Panc1 (cell line): Measurements from ENCODE around the gene MITF. TPM values are rescaled to one million over a fixed set of nuclear protein-coding genes. Genes with fewer than 3 reads are reported as not detected.

Experiments used
- ATAC-seq: fragments of 200-7000 bp; cut with Tn5 transposase; 2 replicates; pipeline ENCODE4 v1.9.1; 2020; ENCODE audit warnings: mild to moderate bottlenecking, moderate library complexity
- BruUV-seq: library from RNA; stranded (reverse); fragments of 400-500 nt; replicated peaks from 2 replicates; lab custom pipeline; 2021; lab: Mats Ljungman, UMichigan
- CTCF ChIA-PET: fragments of 300-600 bp; sonication (Branson Sonifier 250); formaldehyde crosslinking; loops from one replicate; lab custom pipeline; 2022; ENCODE audit warnings: antibody characterized with exemption; lab: Charles Lee
- POLR2A ChIA-PET: fragments of 300-600 bp; sonication (Branson Sonifier 250); formaldehyde crosslinking; loops from one replicate; lab custom pipeline; 2022; ENCODE audit warnings: antibody characterized with exemption; lab: Charles Lee
- DNase-seq: peaks from one replicate; pipeline ENCODE4 v3.0.0-alpha.2; 2010; ENCODE audit warnings: low read depth, low spot score
- H3K27ac ChIP-seq: 2 replicates; pipeline ENCODE4 v1.5.1; 2011; ENCODE audit warnings: mild to moderate bottlenecking, low read length, inconsistent platforms
- H3K27me3 ChIP-seq: fragments of 200-500 bp; sonication (Bioruptor generic); 2 replicates; pipeline ENCODE4 v1.6.0; 2014; ENCODE audit warnings: low read length, inconsistent platforms; ENCODE audit not compliant: control insufficient read depth, insufficient read depth
- H3K36me3 ChIP-seq: fragments of 200-500 bp; sonication (Bioruptor generic); 2 replicates; pipeline ENCODE4 v1.5.1; 2014; ENCODE audit warnings: inconsistent platforms, mild to moderate bottlenecking, low read length, moderate library complexity; ENCODE audit not compliant: control insufficient read depth, insufficient read depth
- H3K4me1 ChIP-seq: 2 replicates; pipeline ENCODE4 v1.5.1; 2011; ENCODE audit warnings: inconsistent platforms, mild to moderate bottlenecking, low read length, moderate library complexity; ENCODE audit not compliant: control insufficient read depth, insufficient read depth
- H3K4me3 ChIP-seq, 2 experiments: 2 replicates each; pipeline ENCODE4 v1.5.1; 2011 to 2012; ENCODE audit warnings: low read depth in 2 of 2, low read length in 2 of 2, mild to moderate bottlenecking in 2 of 2, inconsistent platforms in 1 of 2, moderate library complexity in 1 of 2
- H3K9me3 ChIP-seq: fragments of 200-500 bp; sonication (Bioruptor generic); 2 replicates; pipeline ENCODE4 v1.5.1; 2014; ENCODE audit warnings: low read depth, mild to moderate bottlenecking, inconsistent platforms, low read length, moderate library complexity; ENCODE audit not compliant: control insufficient read depth, insufficient read depth
- CTCF ChIP-seq: fragments of 450-650 bp; IDR thresholded peaks from 2 replicates; pipeline ENCODE4 v1.5.1; 2017; ENCODE audit warnings: mild to moderate bottlenecking
- POLR2AphosphoS5 ChIP-seq: IDR thresholded peaks from 2 replicates; pipeline ENCODE4 v1.6.1; 2012; ENCODE audit warnings: mild to moderate bottlenecking, low read depth, low read length, moderate library complexity
- REST ChIP-seq, 2 experiments: IDR thresholded peaks; 2 replicates each; pipeline ENCODE4 v1.6.1; 2011 to 2012; ENCODE audit warnings: low read depth in 2 of 2, control low read depth in 1 of 2, low read length in 1 of 2, mild to moderate bottlenecking in 1 of 2, moderate library complexity in 1 of 2; ENCODE audit not compliant: insufficient read depth in 1 of 2
- SIN3A ChIP-seq: IDR thresholded peaks from 2 replicates; pipeline ENCODE4 v1.6.1; 2012; ENCODE audit warnings: low read depth, mild to moderate bottlenecking, low read length, moderate library complexity, borderline replicate concordance; ENCODE audit not compliant: insufficient read depth
- TCF7L2 ChIP-seq: IDR thresholded peaks from 2 replicates; pipeline ENCODE4 v1.6.1; 2011; ENCODE audit warnings: mild to moderate bottlenecking, low read depth, low read length, inconsistent platforms
- in situ Hi-C: cut with HindIII; loops from 2 replicates; pipeline ENCODE4 v1.10.0; 2016; ENCODE audit warnings: low sequenced_read_pairs, low pct_unique_long_range_greater_than_20kb
- intact Hi-C: fragments of 100-400 bp; cut with micrococcal nuclease; formaldehyde crosslinking; loops from one replicate; pipeline ENCODE4 v1.10.0; 2022; ENCODE audit not compliant: unreplicated experiment
- total RNA-seq: library from RNA; stranded (reverse); gene quantifications from one replicate; pipeline ENCODE4 v1.2.1, GENCODE V29; 2021; ENCODE audit not compliant: unreplicated experiment

MITF gene
- total RNA-seq, 1 experiment from 2014 or later, result 10.8 TPM

- H3K27ac ChIP-seq, result no peak overlapping the region
- intact Hi-C loops, result no loop called here
- H3K9me3 ChIP-seq, result no peaks in the 10 kb centered on the region
- ATAC-seq (no peak), DNase-seq (no peak)
- H3K4me3 ChIP-seq, result no peak overlapping the region
- BruUV-seq, result no TSS peak
- no peak for TF ChIP-seq POLR2AphosphoS5
- no peak for TF ChIP-seq CTCF
- no peak for TF ChIP-seq SIN3A
- TF ChIP-seq TCF7L2, result no peak
- no peak for TF ChIP-seq REST (IDR thresholded peaks at IDR 0.05; ENCODE audit: insufficient read depth in 1 of 2, low read depth in 2 of 2, low read length in 1 of 2)
- no peaks in the 10 kb centered on the region for H3K36me3 ChIP-seq
- ChIA-PET CTCF (no interaction called here), POLR2A (no interaction called here)
- H3K4me1 ChIP-seq, result peaks cover 4% of the 10 kb centered on the region; the same call in 1 of the 2 replicates
- H3K27me3 ChIP-seq, result no peaks in the 10 kb centered on the region
- in situ Hi-C loops, result no loop called here
Observed at GRCh38 chr3:69864141-69864540, 124.9 kb downstream of the MITF start.

- no peak for DNase-seq
- no peak for ATAC-seq
- BruUV-seq, result no TSS peak
- Histone ChIP-seq H3K27ac (no peak overlapping the region), H3K27me3 (no peaks in the 10 kb centered on the region), H3K9me3 (no peaks in the 10 kb centered on the region), H3K36me3 (no peaks in the 10 kb centered on the region), H3K4me1 (peaks cover 4% of the 10 kb centered on the region; the same call in 1 of the 2 replicates), H3K4me3 (no peak overlapping the region)
- intact Hi-C loops, result no loop called here
- POLR2A ChIA-PET, result no interaction called here
- CTCF ChIA-PET, result no interaction called here
- TF ChIP-seq POLR2AphosphoS5 (no peak), REST (IDR thresholded peaks at IDR 0.05; ENCODE audit: insufficient read depth in 1 of 2, low read depth in 2 of 2, low read length in 1 of 2) (no peak), CTCF (no peak), TCF7L2 (no peak), SIN3A (no peak)
- in situ Hi-C loops, result no loop called here
Observed at GRCh38 chr3:69864766-69865165, 125.5 kb downstream of the MITF start.
